A549 (cell line): ENCODE results near the gene EXOSC2. TPM values are rescaled to one million over a fixed set of nuclear protein-coding genes. Genes with fewer than 3 reads are reported as not detected.
A peak's percentile ranks its signal among the peaks of the same experiment; 100 is the strongest.

Experiments used
- ATAC-seq, 2 experiments: fragments of 200-7000 bp in 1 of 2; fragments of >200 bp in 1 of 2; cut with Nextera tagmentation in 1 of 2; cut with Tn5 transposase in 1 of 2; 3 replicates each; pipeline versions ENCODE4 v1.8.0 to v1.9.1; 2018 to 2020; ENCODE audit warnings: mild to moderate bottlenecking in 1 of 2, moderate library complexity in 1 of 2
- CTCF ChIA-PET: fragments of 300-600 bp; sonication (Branson Sonifier 250); formaldehyde crosslinking; extraction: SDS; loops from one replicate; lab custom pipeline; 2021; ENCODE audit warnings: antibody characterized with exemption, inconsistent platforms; lab: Yijun Ruan, JAX
- POLR2A ChIA-PET: fragments of 350-600 bp; formaldehyde crosslinking; extraction: SDS; loops from one replicate; lab custom pipeline; 2021; ENCODE audit warnings: antibody characterized with exemption, inconsistent platforms; lab: Yijun Ruan, JAX
- DNase-seq, 2 experiments: peaks; one replicate each; pipeline versions ENCODE4 v3.0.0 to v3.0.0-alpha.2; 2011 to 2016; ENCODE audit warnings: low read depth in 1 of 2, low spot score in 1 of 2
- FAIRE-seq: peaks from 2 replicates; lab custom pipeline; 2011; peaks lifted over from hg19 to GRCh38; lab: Jason Lieb, UNC
- H3K27ac ChIP-seq, 2 experiments: fragments of >200 bp; sonication (Bioruptor Twin); formaldehyde crosslinking; 3 replicates each; pipeline ENCODE4 v1.5.1; 2016 to 2017
- H3K4me1 ChIP-seq: fragments of >200 bp; sonication (Bioruptor Twin); formaldehyde crosslinking; 3 replicates; pipeline ENCODE4 v1.6.1; 2016
- H3K4me2 ChIP-seq: fragments of >200 bp; sonication (Bioruptor Twin); formaldehyde crosslinking; 3 replicates; pipeline ENCODE4 v1.6.1; 2016
- H3K4me3 ChIP-seq: fragments of >200 bp; sonication (Bioruptor Twin); formaldehyde crosslinking; 3 replicates; pipeline ENCODE4 v1.5.1; 2016
- H3K9me3 ChIP-seq: fragments of >200 bp; sonication (Bioruptor Twin); formaldehyde crosslinking; 3 replicates; pipeline ENCODE4 v1.6.1; 2016
- ATOH8 ChIP-seq: fragments of 250-450 bp; sonication (Bioruptor Pico); IDR thresholded peaks from 2 replicates; pipeline ENCODE4 v1.5.0; 2020; ENCODE audit warnings: low read depth, mild to moderate bottlenecking, moderate library complexity
- BHLHE40 ChIP-seq: IDR thresholded peaks from 2 replicates; pipeline ENCODE4 v1.6.1; 2012; ENCODE audit warnings: low read depth, low read length, inconsistent platforms
- CBX8 ChIP-seq: fragments of 200-600 bp; sonication (generic); IDR thresholded peaks from 2 replicates; pipeline ENCODE4 v1.6.1; 2016
- CHD4 ChIP-seq: fragments of 200-600 bp; sonication (generic); IDR thresholded peaks from 2 replicates; pipeline ENCODE4 v1.6.1; 2016; ENCODE audit warnings: antibody characterized with exemption, mild to moderate bottlenecking, borderline replicate concordance
- CTCF ChIP-seq: fragments of >200 bp; sonication (Bioruptor Twin); formaldehyde crosslinking; IDR thresholded peaks from 3 replicates; pipeline ENCODE4 v1.5.1; 2016
- E2F6 ChIP-seq: IDR thresholded peaks from 2 replicates; pipeline ENCODE4 v1.6.1; 2012; ENCODE audit warnings: low read depth, borderline replicate concordance
- EHF ChIP-seq: fragments of 250-450 bp; sonication (Bioruptor Pico); IDR thresholded peaks from 2 replicates; pipeline ENCODE4 v1.5.0; 2020; ENCODE audit warnings: mild to moderate bottlenecking
- EHMT2 ChIP-seq: fragments of 200-600 bp; sonication (generic); IDR thresholded peaks from 2 replicates; pipeline ENCODE4 v1.6.1; 2016; ENCODE audit warnings: antibody characterized with exemption, low read depth, mild to moderate bottlenecking, moderate library complexity
- GATA3 ChIP-seq: IDR thresholded peaks from 2 replicates; pipeline ENCODE4 v1.6.1; 2012; ENCODE audit warnings: borderline replicate concordance
- HDAC2 ChIP-seq: fragments of 200-600 bp; sonication (generic); IDR thresholded peaks from 2 replicates; pipeline ENCODE4 v1.6.1; 2016
- HMGXB4 ChIP-seq: fragments of 250-450 bp; sonication (Bioruptor Pico); IDR thresholded peaks from 2 replicates; pipeline ENCODE4 v1.5.0; 2021; ENCODE audit warnings: mild to moderate bottlenecking, moderate library complexity, borderline replicate concordance
- KDM1A ChIP-seq: fragments of 200-600 bp; sonication (generic); IDR thresholded peaks from 2 replicates; pipeline ENCODE4 v1.6.1; 2016; ENCODE audit warnings: low read depth, mild to moderate bottlenecking
- MAFK ChIP-seq: fragments of 450-650 bp; IDR thresholded peaks from 2 replicates; pipeline ENCODE4 v1.6.1; 2014; ENCODE audit not compliant: partially characterized antibody
- PHF8 ChIP-seq: fragments of 200-600 bp; sonication (generic); IDR thresholded peaks from 2 replicates; pipeline ENCODE4 v1.6.1; 2016; ENCODE audit warnings: low read depth, mild to moderate bottlenecking, antibody characterized with exemption, moderate library complexity, borderline replicate concordance
- RAD21 ChIP-seq, 2 experiments: fragments of >200 bp in 1 of 2; sonication (Bioruptor Twin) in 1 of 2; formaldehyde crosslinking in 1 of 2; IDR thresholded peaks in 1 of 2; conservative IDR thresholded peaks in 1 of 2; 2 replicates in 1 of 2; 3 replicates in 1 of 2; pipeline ENCODE4 v1.6.1; 2012 to 2018; ENCODE audit warnings: inconsistent platforms in 1 of 2
- RNF2 ChIP-seq: fragments of 200-600 bp; sonication (generic); IDR thresholded peaks from 2 replicates; pipeline ENCODE4 v1.6.1; 2016; ENCODE audit warnings: low read depth, mild to moderate bottlenecking, antibody characterized with exemption, moderate library complexity, borderline replicate concordance
- TFCP2L1 ChIP-seq: fragments of 250-450 bp; sonication (Bioruptor Pico); IDR thresholded peaks from 2 replicates; pipeline ENCODE4 v1.5.0; 2021; ENCODE audit warnings: mild to moderate bottlenecking
- USF2 ChIP-seq: fragments of 450-650 bp; IDR thresholded peaks from 2 replicates; pipeline ENCODE4 v1.6.1; 2014; ENCODE audit warnings: antibody characterized with exemption
- ZSCAN20 ChIP-seq: fragments of 250-450 bp; sonication (Bioruptor Pico); IDR thresholded peaks from 2 replicates; pipeline ENCODE4 v1.8.0; 2022; ENCODE audit warnings: mild to moderate bottlenecking, moderate library complexity
- WGBS: methylation state at CpG from one replicate; pipeline ENCODE4 v1.1.6; 2017; ENCODE audit errors: missing lambda C conversion rate; 5-methylcytosine and 5-hydroxymethylcytosine counted together
- polyA plus RNA-seq, 4 experiments: library from polyadenylated mRNA; depleted of rRNA in 3 of 4; stranded (reverse); fragments of >200 nt; fragmentation: RNase III in 1 of 4; extraction: RNeasy Plus Mini Kit Qiagen cat#74134 plus additional on column Dnase treatment in 1 of 4; gene quantifications; 2 replicates in 3 of 4; 3 replicates in 1 of 4; pipeline ENCODE4 v1.2.3, GENCODE V29; 2011 to 2017

Gene EXOSC2
- polyA plus RNA-seq, 2 of the 4 experiments (the other 2 are of a cell fraction) = 96.8 to 101 TPM

- TF ChIP-seq ATOH8 (CRISPR knock-in tag) = no peak
- TF ChIP-seq RAD21 (conservative IDR thresholded peaks at IDR 0.05 in 1 of 2, IDR thresholded peaks at IDR 0.05 in 1 of 2) = no peak
- TF ChIP-seq CHD4 = no peak
- no peak for TF ChIP-seq HMGXB4 (CRISPR knock-in tag)
- TF ChIP-seq HDAC2 = no peak
- no peak for TF ChIP-seq EHF (CRISPR knock-in tag)
- no peak for TF ChIP-seq GATA3
- no peak for TF ChIP-seq KDM1A
- TF ChIP-seq RNF2 = no peak
- no peak for TF ChIP-seq MAFK
- TF ChIP-seq BHLHE40 = no peak
- no peak for TF ChIP-seq TFCP2L1
- H3K4me2 ChIP-seq = no peak overlapping the region
- POLR2A ChIA-PET = no interaction called here
- H3K27ac ChIP-seq = no peak overlapping the region
- H3K4me3 ChIP-seq = no peak overlapping the region
- CTCF ChIA-PET = no interaction called here
- FAIRE-seq (no peak), DNase-seq (no peak), ATAC-seq (no peak)
- peaks cover 25% of the 10 kb centered on the region for H3K4me1 ChIP-seq
- H3K9me3 ChIP-seq = no peaks in the 10 kb centered on the region
- 92% methylated on average over 2 of the region's 2 CpGs for WGBS
These were observed 35.6 kb downstream of the EXOSC2 start for GRCh38 chr9:130729145-130729544.

- Histone ChIP-seq H3K4me3 (no peak overlapping the region), H3K27ac (no peak overlapping the region), H3K4me2 (no peak overlapping the region), H3K9me3 (no peaks in the 10 kb centered on the region), H3K4me1 (peaks cover 25% of the 10 kb centered on the region)
- ATAC-seq = no peak
- 56% methylated on average over 2 of the region's 2 CpGs for WGBS
- no peak for FAIRE-seq
- no peak for TF ChIP-seq CBX8
- TF ChIP-seq USF2 = no peak
- TF ChIP-seq EHMT2 = no peak
- TF ChIP-seq PHF8 = no peak
- TF ChIP-seq TFCP2L1 = no peak
- no peak for TF ChIP-seq ZSCAN20 (CRISPR knock-in tag)
- DNase-seq = no peak
- ChIA-PET CTCF (interaction anchor here (0.6 to 2.9 kb wide), 18 partner anchors 10 to 295 kb away, joined by 3 to 21 read pairs (median 5); no protein-coding TSS in a partner anchor), POLR2A (interaction anchor here (0.9 kb wide), 1 partner anchor 14 kb away, joined by 4 read pairs; no protein-coding TSS in a partner anchor)
These were observed 37.8 kb downstream of the EXOSC2 start for GRCh38 chr9:130731355-130731754.

- TF ChIP-seq RAD21 (conservative IDR thresholded peaks at IDR 0.05 in 1 of 2, IDR thresholded peaks at IDR 0.05 in 1 of 2) (0 out of 5 replicates have a peak, but pooled peaks of 1 of the 2 experiments have one; percentile 11), CTCF (peak; percentile 36; the same call in 2 of the 3 replicates), PHF8 (no peak), E2F6 (no peak)
- H3K9me3 ChIP-seq = no peaks in the 10 kb centered on the region
- peak overlapping the region; percentile 41 to 53; a peak in 1 of 6 replicates for H3K27ac ChIP-seq
- ChIA-PET POLR2A (interaction anchor here (0.9 kb wide), 1 partner anchor 15 kb away, joined by 4 read pairs; no protein-coding TSS in a partner anchor), CTCF (interaction anchor here (0.6 to 2.9 kb wide), 16 partner anchors 9 to 407 kb away, joined by 3 to 21 read pairs (median 4); no protein-coding TSS in a partner anchor)
- WGBS = 53% methylated on average over 2 of the region's 2 CpGs
- H3K4me2 ChIP-seq = peak overlapping the region; percentile 56
- FAIRE-seq = no peak
- DNase-seq = peak in 1 of 2 experiments; percentile 40
- no peak overlapping the region for H3K4me3 ChIP-seq
- peak; percentile 66 to 80; a peak in 5 of 6 replicates for ATAC-seq
- peaks cover 25% of the 10 kb centered on the region for H3K4me1 ChIP-seq
These were observed 38.6 kb downstream of the EXOSC2 start for GRCh38 chr9:130732136-130732535.
